Cardiac septum (tissue), 1 donor: ENCODE measurements around the gene CFAP251. TPM values are rescaled to one million over a fixed set of nuclear protein-coding genes. Genes with fewer than 3 reads are reported as not detected.
A peak's percentile ranks its signal among the peaks of the same experiment; 100 is the strongest.
"Not testable (repeated sequence)": the region's sequence is repeated elsewhere in the genome, so short reads cannot be mapped to it uniquely, and the experiment has no call there.

Source experiments
- DNase-seq: peaks from one replicate; pipeline ENCODE4 v3.0.0-alpha.2; 2020; ENCODE audit warnings: low spot score
- intact Hi-C: fragments of 100-400 bp; cut with DNase I; formaldehyde crosslinking; loops from one replicate; pipeline ENCODE4 v1.14.0; 2022
- total RNA-seq: library from RNA; stranded (reverse); fragmentation: NEBNext Ultra II Directional; extraction: Animal tissue kit (Norgen Biotek cat#: 25700); gene quantifications from one replicate; pipeline ENCODE4 v1.2.1, GENCODE V29; 2021
- donor health status: DM: no; HTN: no; CAD: no.

The CFAP251 gene
- total RNA-seq, 1 donor from 2014 or later = 3.8 TPM

DNA sequence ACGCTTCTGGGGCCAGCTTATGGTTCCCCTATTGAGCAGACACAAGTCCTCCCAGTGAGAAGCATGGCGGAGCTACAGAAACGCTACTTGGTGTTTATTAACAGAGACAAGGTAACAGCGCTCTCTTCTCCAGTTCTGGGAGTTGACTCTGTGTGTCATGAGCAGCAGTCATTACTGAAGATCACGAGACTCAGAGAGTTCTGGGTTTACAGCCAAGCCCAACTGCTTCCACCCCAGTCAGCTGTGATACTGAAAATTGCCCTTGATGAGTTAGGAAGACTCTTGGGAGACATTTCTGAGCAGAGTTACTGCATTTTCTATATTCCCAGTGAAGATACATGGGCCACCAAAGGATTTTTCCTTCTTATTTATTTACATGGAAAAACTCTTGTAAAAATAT lies 48.6 kb downstream of the CFAP251 start:
- no peak for DNase-seq
- intact Hi-C loops = loop anchor here (5.0 kb wide), 1 partner anchor 55 kb away; the partner anchor contains the start of gene BCL7A

DNA sequence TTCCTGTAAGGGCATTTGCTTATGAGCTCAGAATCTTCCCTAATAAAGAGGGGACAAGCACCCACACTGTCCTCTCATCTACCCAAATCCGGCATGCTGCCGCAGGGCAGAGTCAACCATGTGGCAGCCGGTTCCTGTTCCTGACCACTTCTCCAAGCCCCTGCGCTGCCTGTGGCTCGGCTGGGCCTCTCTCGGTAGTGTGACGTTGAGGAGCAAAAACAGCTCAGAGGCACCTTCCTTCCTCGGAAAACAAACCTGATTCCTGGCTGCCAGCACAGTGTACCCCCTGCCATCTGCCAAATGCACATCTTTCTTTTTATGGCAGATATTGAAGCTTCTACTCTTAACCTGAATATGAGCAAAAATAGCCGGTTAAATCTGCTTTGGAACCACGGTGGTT lies 50.5 kb downstream of the CFAP251 start:
- intact Hi-C loops = loop anchor here (5.0 kb wide), 1 partner anchor 53 kb away; the partner anchor contains the start of gene BCL7A
- peak; percentile 80 for DNase-seq

- intact Hi-C loops = loop anchor here (5.0 kb wide), 1 partner anchor 53 kb away; the partner anchor contains the start of gene BCL7A
- no peak for DNase-seq
These were observed 51.3 kb downstream of the CFAP251 start for GRCh38 chr12:121969726-121970125.

- intact Hi-C loops = no loop called here
- no peak for DNase-seq
These were observed 52.3 kb downstream of the CFAP251 start for GRCh38 chr12:121970581-121971300.

DNA sequence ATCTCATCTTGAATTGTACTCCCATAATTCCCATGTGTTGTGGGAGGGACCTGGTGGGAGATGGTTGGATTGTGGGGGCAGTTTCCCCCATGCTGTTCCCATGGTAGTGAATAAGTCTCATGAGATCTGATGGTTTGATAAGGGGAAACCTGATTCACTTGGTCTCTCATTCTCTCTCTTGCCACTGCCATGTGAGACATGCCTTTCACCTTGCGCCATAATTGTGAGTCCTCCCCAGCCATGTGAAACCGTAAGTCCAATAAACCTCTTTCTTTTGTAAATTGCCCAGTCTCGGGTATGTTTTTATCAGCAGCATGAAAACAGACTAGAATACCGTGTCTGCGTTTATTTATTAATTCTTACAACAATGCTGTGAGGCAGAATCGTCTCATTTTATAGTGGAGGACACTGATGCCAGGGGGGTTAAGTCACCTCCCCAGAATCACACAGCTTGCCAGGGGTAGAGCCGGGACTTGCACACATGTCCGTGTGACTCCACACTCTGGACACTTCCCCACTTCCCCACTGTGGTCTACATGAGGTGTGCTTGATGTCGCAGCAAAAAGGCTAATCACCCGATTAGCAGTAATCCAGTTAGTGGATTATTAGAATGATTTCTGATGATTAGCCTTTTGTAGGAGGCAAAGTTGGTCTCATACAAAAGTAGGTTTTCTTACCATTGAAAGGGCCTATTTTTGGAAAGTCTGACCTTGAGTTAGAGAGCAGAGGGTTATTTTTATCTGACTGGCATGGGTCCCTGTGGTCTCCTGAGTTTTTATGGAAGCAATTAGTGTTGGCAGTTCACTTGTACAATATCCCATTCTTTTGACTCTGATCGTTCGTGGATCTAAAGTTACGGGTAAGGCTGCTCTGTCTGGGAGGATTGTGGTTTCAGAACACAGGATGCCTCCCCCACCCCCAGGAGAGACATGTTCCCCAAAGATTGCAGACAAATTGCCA lies 55.9 kb downstream of the CFAP251 start:
- intact Hi-C loops = no loop called here
- DNase-seq = no peak

DNA sequence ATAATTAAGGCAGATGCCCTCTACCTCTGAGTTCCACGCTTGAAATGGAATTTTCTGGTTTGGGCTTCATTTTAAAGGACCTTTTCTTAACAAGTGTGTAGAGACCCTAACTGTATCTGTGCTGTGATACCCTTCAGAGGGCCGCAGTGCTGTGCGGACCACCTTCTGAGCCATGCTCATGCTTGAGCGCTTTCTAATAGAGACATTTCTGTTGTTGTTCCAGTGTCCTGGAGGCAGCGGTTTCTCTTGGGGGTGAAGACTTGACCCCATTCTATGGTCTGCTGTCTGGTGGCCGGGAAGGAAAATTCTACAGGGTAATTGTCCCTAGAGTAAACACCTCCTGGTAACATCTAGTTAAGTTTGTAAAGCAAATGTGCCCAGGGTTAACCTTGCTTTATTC lies 56.6 kb downstream of the CFAP251 start:
- no peak for DNase-seq
- intact Hi-C loops = no loop called here

- DNase-seq = no peak
- intact Hi-C loops = no loop called here
These were observed 58.6 kb downstream of the CFAP251 start for GRCh38 chr12:121976950-121977349.

- intact Hi-C loops = no loop called here
- DNase-seq = no peak
These were observed 61.9 kb downstream of the CFAP251 start for GRCh38 chr12:121980191-121980891.

DNA sequence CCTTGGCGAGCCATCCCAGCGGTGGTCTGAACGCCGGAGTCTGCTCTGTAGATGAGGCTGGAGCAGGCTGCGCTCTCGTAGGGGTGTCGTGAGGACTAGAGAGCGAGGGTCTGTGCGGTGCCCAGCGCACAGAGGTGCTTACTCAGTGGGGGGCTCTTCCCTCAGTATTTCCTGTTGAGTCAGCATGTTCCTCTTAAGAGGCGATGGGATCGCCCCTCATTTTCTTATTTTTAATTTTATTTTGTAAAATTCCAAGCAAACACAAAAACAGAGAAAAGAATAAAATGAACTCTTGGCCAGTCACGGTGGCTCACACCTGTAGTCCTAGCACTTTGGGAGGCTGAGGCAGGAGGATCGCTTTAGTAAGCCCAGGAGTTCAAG lies 62.5 kb downstream of the CFAP251 start:
- intact Hi-C loops = no loop called here

GRCh38 chr12:121981456-121981855 lies 63.1 kb downstream of the CFAP251 start:
- intact Hi-C loops = no loop called here
- no peak for DNase-seq

More for the DNA sequence above, 62.5 kb downstream of the CFAP251 start:
- DNase-seq = no peak

DNA sequence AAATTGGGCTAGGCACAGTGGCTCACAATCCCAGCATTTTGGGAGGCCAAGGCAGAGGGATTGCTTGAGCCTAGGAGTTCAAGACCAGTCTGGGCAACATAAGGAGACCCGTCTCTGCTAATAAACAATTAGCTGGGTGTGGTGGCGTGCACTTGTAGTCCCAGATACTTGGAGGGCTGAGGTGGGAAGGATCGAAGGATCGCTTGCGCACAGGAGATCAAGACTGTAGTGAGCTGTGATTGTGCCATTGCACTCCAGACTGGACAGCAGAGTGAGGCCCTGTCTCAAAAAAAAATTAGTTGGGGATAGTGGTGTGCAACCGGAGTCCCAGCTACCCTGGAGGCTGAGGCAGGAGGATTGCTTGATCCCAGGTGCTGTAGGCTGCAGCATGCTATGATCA lies 64.6 kb downstream of the CFAP251 start:
- intact Hi-C loops = no loop called here
- no peak for DNase-seq

DNA sequence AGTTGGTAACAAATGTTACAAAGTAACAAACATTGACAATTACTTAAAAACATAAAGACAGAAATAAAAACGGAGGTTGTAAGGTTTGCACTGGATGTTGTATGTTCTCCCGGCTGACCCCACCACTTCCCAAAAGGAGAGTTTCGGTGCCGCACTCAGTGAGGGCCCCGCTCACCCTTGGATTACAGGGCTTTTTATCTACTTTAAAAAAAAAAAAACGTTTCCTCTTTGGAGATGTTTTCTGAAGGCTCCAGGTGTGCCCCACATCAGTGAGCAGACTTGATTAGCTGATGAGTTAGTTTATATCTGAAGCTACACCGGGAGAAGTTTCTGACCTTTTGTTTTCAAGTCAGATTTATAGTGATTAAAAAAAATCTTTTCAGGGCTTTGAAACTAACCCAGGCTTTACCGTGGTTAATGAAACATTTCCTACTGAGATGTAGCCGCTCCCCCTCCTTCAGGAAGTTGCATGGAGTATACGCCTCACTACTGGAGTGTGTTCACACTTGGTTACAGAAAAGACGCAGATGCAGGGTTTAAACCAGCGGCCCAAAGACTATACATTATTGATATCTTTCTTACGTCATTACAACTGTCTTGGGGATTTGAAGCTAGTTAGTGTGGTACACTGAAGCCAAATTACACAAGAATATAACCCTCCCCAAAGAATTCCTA lies 65.3 kb downstream of the CFAP251 start:
- intact Hi-C loops = no loop called here
- DNase-seq = no peak

DNA sequence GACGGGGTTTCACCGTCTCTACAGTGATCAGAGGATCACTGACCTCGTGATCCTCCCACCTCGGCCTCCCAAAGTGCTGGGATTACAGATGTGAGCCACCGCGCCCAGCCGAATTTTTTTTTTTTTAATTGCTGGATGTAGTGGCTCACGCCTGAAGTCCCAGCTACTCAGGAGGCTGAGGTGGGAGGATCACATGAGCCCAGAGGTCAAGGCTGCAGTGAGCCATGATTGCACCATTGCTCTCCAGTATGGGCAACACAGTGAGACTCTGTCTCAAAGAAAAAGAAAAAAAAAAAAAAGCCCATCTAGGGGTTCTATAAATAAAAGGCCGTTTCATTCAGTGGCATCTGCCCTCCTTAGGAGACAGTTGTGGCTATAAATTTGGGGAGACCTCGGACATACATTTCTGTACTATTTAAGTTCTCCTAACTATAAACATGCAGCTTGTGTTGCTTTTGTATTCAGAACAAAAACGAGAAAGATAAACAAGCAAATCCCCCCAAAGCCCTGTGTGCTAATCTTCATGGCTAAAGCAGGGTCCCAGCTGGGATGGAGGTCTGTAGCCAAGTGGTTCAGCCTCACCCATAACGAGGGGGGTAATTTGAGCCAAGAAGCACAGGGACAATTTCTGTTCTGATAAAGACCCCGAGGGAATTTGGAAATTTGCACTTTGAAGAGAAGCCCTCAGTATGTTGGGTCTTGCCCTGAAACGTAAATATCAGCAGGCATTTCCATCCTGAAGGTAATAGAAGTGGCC lies 68.3 kb downstream of the CFAP251 start:
- intact Hi-C loops = no loop called here
- DNase-seq = no peak

GRCh38 chr12:121988519-121988918 lies 70.1 kb downstream of the CFAP251 start:
- DNase-seq, intact Hi-C loops: not testable (repeated sequence)

GRCh38 chr12:121989276-121990113 lies 71.1 kb downstream of the CFAP251 start:
- no peak for DNase-seq
- intact Hi-C loops = no loop called here

DNA sequence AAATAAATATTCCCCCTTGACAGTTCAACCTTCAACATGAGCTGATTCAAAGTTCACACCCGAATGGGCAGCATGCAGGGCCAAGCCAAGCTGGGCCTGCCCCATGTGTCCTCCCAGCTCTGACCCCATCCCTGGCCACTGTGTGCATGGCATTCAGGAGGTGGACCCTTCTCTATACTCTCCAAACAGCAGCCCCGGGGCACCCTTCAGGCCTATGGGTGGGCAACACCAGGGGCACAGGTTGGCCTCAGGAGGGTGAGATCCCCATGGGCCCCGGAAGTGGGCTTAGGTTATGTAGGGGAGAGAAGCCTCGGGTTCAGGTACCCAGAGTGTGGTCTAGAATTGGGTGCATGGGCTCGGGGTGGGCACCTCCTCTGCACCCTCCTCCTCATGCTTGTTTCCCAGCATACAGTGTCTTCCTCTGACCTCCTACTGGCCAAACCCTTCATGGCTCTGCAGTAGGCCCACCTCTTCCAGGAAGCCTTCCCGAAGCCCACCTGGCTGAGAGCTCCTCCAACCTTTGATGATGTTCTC lies 71.8 kb downstream of the CFAP251 start:
- DNase-seq = no peak
- intact Hi-C loops = no loop called here
